Measurements from ENCODE around the gene LCP1. TPM values are rescaled to one million over a fixed set of nuclear protein-coding genes. Genes with fewer than 3 reads are reported as not detected.

Gene LCP1
- total RNA-seq, 1 donor from 2014 or later, result 2.3 TPM

Other genes starting within 250 kb of the LCP1 start
- 17.1 and 30.1 TPM in 2 replicates for gene ZC3H13, start 129.4 kb downstream of the LCP1 start, total RNA-seq
- not detected in 2 replicates for gene CPB2, start 77.1 kb downstream of the LCP1 start, total RNA-seq
- 0.06 TPM in 1 of 2 replicates, not detected in the other for gene LRRC63, start 29.8 kb upstream of the LCP1 start, total RNA-seq
- not detected in 2 replicates for gene RUBCNL, start 205.1 kb upstream of the LCP1 start, total RNA-seq

Measured in glomerular endothelial cell (primary cell).